OCI-M1 (cell line): Measurements from ENCODE around the gene MED12L.

Source experiments
- DNase-seq: peaks from one replicate; lab custom pipeline; 2025; lab: John Stamatoyannopoulos, UW

The MED12L gene

GRCh38 chr3:151086484-151087456 is 1.3 kb downstream of the MED12L start:
- peak; percentile 80 for DNase-seq

- DNase-seq, result no peak
Observed at GRCh38 chr3:151087648-151088047, 2.2 kb downstream of the MED12L start.

GRCh38 chr3:151091685-151092345 is 6.4 kb downstream of the MED12L start:
- no peak for DNase-seq

- no peak for DNase-seq
Observed at GRCh38 chr3:151093148-151093547, 7.7 kb downstream of the MED12L start.

GRCh38 chr3:151093905-151094304 is 8.4 kb downstream of the MED12L start:
- DNase-seq, result no peak

GRCh38 chr3:151096716-151097115 is 11.3 kb downstream of the MED12L start:
- DNase-seq, result no peak

- no peak for DNase-seq
Observed at GRCh38 chr3:151100076-151100475, 14.6 kb downstream of the MED12L start.

- DNase-seq, result peak; percentile 27
Observed at GRCh38 chr3:151101270-151101969, 16.0 kb downstream of the MED12L start.

- no peak for DNase-seq
Observed at GRCh38 chr3:151106311-151106710, 20.8 kb downstream of the MED12L start.

- DNase-seq, result no peak
Observed at GRCh38 chr3:151107177-151107576, 21.7 kb downstream of the MED12L start.

- no peak for DNase-seq
Observed at GRCh38 chr3:151107701-151108100, 22.2 kb downstream of the MED12L start.

GRCh38 chr3:151109286-151109800 is 23.9 kb downstream of the MED12L start:
- DNase-seq, result no peak

- no peak for DNase-seq
Observed at GRCh38 chr3:151112731-151113130, 27.3 kb downstream of the MED12L start.

- peak; percentile 9 for DNase-seq
Observed at GRCh38 chr3:151113343-151113742, 27.9 kb downstream of the MED12L start.

GRCh38 chr3:151117047-151117446 is 31.6 kb downstream of the MED12L start:
- DNase-seq, result no peak

- DNase-seq, result no peak
Observed at GRCh38 chr3:151119188-151119587, 33.7 kb downstream of the MED12L start.

- DNase-seq, result no peak
Observed at GRCh38 chr3:151120409-151120808, 34.9 kb downstream of the MED12L start.

- no peak for DNase-seq
Observed at GRCh38 chr3:151121016-151121415, 35.6 kb downstream of the MED12L start.

- DNase-seq, result no peak
Observed at GRCh38 chr3:151123827-151124226, 38.4 kb downstream of the MED12L start.

GRCh38 chr3:151124476-151124875 is 39.0 kb downstream of the MED12L start:
- no peak for DNase-seq

GRCh38 chr3:151130428-151130827 is 45.0 kb downstream of the MED12L start:
- DNase-seq, result no peak

GRCh38 chr3:151133175-151133574 is 47.7 kb downstream of the MED12L start:
- no peak for DNase-seq
